Hepatocyte (in vitro differentiated cells): Measurements from ENCODE around the gene FAM53B. TPM values are rescaled to one million over a fixed set of nuclear protein-coding genes. Genes with fewer than 3 reads are reported as not detected.

Experiments used
- DNase-seq: peaks from one replicate; pipeline ENCODE4 v3.0.0-alpha.2; 2016; ENCODE audit warnings: low spot score
- H2AFZ ChIP-seq: fragments of 200-600 bp; sonication (generic); 2 replicates; pipeline ENCODE4 v1.6.0; 2016; ENCODE audit warnings: antibody characterized with exemption, mild to moderate bottlenecking
- H3K27ac ChIP-seq: fragments of 200-600 bp; sonication (generic); 2 replicates; pipeline ENCODE4 v1.5.1; 2016; ENCODE audit warnings: mild to moderate bottlenecking
- H3K27me3 ChIP-seq: fragments of 200-600 bp; sonication (generic); 2 replicates; pipeline ENCODE4 v1.6.1; 2016
- H3K36me3 ChIP-seq: fragments of 200-600 bp; sonication (generic); replicated peaks from 2 replicates; pipeline ENCODE4 v1.5.1; 2016; ENCODE audit warnings: low read depth; ENCODE audit not compliant: insufficient read depth
- H3K4me1 ChIP-seq: fragments of 200-600 bp; sonication (generic); 2 replicates; pipeline ENCODE4 v1.5.1; 2016; ENCODE audit warnings: mild to moderate bottlenecking, moderate library complexity; ENCODE audit not compliant: insufficient read depth
- H3K4me2 ChIP-seq: fragments of 200-600 bp; sonication (generic); 2 replicates; pipeline ENCODE4 v1.6.0; 2016
- H3K4me3 ChIP-seq: fragments of 200-600 bp; sonication (generic); 2 replicates; pipeline ENCODE4 v1.5.1; 2016; ENCODE audit warnings: mild to moderate bottlenecking
- H3K79me2 ChIP-seq: fragments of 200-600 bp; sonication (generic); 2 replicates; pipeline ENCODE4 v1.6.0; 2017; ENCODE audit warnings: mild to moderate bottlenecking
- H3K9me2 ChIP-seq: fragments of 200-600 bp; sonication (generic); replicated peaks from 2 replicates; pipeline ENCODE4 v1.6.0; 2017; ENCODE audit warnings: mild to moderate bottlenecking; ENCODE audit not compliant: insufficient read depth
- H3K9me3 ChIP-seq: fragments of 200-600 bp; sonication (generic); 2 replicates; pipeline ENCODE4 v1.5.1; 2016; ENCODE audit warnings: low read depth, mild to moderate bottlenecking
- H4K20me1 ChIP-seq: fragments of 200-600 bp; sonication (generic); 2 replicates; pipeline ENCODE4 v1.6.0; 2016; ENCODE audit warnings: mild to moderate bottlenecking; ENCODE audit not compliant: insufficient read depth, poor library complexity, severe bottlenecking
- CTCF ChIP-seq: fragments of 200-600 bp; sonication (generic); IDR thresholded peaks from 2 replicates; pipeline ENCODE4 v1.5.1; 2016; ENCODE audit warnings: antibody characterized with exemption, mild to moderate bottlenecking; ENCODE audit not compliant: poor library complexity
- EZH2 ChIP-seq: fragments of 200-600 bp; sonication (generic); IDR thresholded peaks from 2 replicates; pipeline ENCODE4 v1.6.1; 2016; ENCODE audit warnings: antibody characterized with exemption, mild to moderate bottlenecking, borderline replicate concordance
- EZH2phosphoT487 ChIP-seq: fragments of 200-600 bp; sonication (generic); IDR thresholded peaks from one replicate; pipeline ENCODE4 v1.6.1; 2018; ENCODE audit warnings: antibody characterized with exemption, mild to moderate bottlenecking, low read depth, moderate library complexity; ENCODE audit not compliant: unreplicated experiment, severe bottlenecking
- WGBS: methylation state at CpG from one replicate; pipeline ENCODE4 v1.1.6; 2016; ENCODE audit warnings: low lambda C conversion rate; ENCODE audit errors: missing lambda C conversion rate; 5-methylcytosine and 5-hydroxymethylcytosine counted together
- polyA plus RNA-seq: library from polyadenylated mRNA; unstranded; fragments of >200 nt; fragmentation: Nextera tagmentation; extraction: Ambion mirVana; gene quantifications from 2 replicates; pipeline ENCODE4 v1.2.1, GENCODE V29; 2016
- total RNA-seq: library from RNA; depleted of rRNA; stranded (reverse); fragments of >200 nt; gene quantifications from 2 replicates; pipeline ENCODE4 v1.2.3, GENCODE V29; 2014

The FAM53B gene
- total and polyA plus RNA-seq, 2 experiments from 2014 or later = 10.3 to 23.6 TPM

GRCh38 chr10:124652701-124653100 lies 91.5 kb downstream of the FAM53B start:
- Histone ChIP-seq H3K4me1 (peaks cover 6% of the 10 kb centered on the region), H3K27me3 (no peaks in the 10 kb centered on the region), H3K9me3 (no peaks in the 10 kb centered on the region), H3K4me3 (no peak overlapping the region), H3K9me2 (no peaks in the 10 kb centered on the region), H3K79me2 (peaks cover 24% of the 10 kb centered on the region), H3K4me2 (no peak overlapping the region), H3K27ac (no peak overlapping the region), H3K36me3 (no peaks in the 10 kb centered on the region), H4K20me1 (no peaks in the 10 kb centered on the region), H2AFZ (no peak overlapping the region)
- TF ChIP-seq EZH2phosphoT487 (no peak), EZH2 (no peak), CTCF (no peak)
- 86% methylated on average over 8 of the region's 8 CpGs for WGBS
- DNase-seq = no peak

- Histone ChIP-seq H3K79me2 (peaks cover 29% of the 10 kb centered on the region), H3K27ac (no peak overlapping the region), H2AFZ (no peak overlapping the region), H3K4me2 (no peak overlapping the region), H4K20me1 (no peaks in the 10 kb centered on the region), H3K27me3 (no peaks in the 10 kb centered on the region), H3K9me2 (no peaks in the 10 kb centered on the region), H3K4me3 (no peak overlapping the region), H3K36me3 (no peaks in the 10 kb centered on the region), H3K4me1 (peaks cover 6% of the 10 kb centered on the region), H3K9me3 (no peaks in the 10 kb centered on the region)
- TF ChIP-seq EZH2phosphoT487 (no peak), CTCF (no peak), EZH2 (no peak)
- WGBS = 96% methylated on average over 5 of the region's 5 CpGs
- no peak for DNase-seq
Observed at GRCh38 chr10:124652200-124652599, 92.0 kb downstream of the FAM53B start.

GRCh38 chr10:124651402-124651891 lies 92.7 kb downstream of the FAM53B start:
- Histone ChIP-seq H3K4me3 (no peak overlapping the region), H4K20me1 (no peaks in the 10 kb centered on the region), H3K9me3 (no peaks in the 10 kb centered on the region), H3K4me1 (peaks cover 11% of the 10 kb centered on the region), H3K4me2 (no peak overlapping the region), H3K36me3 (no peaks in the 10 kb centered on the region), H3K27ac (no peak overlapping the region), H2AFZ (no peak overlapping the region), H3K79me2 (peaks cover 32% of the 10 kb centered on the region), H3K27me3 (no peaks in the 10 kb centered on the region), H3K9me2 (no peaks in the 10 kb centered on the region)
- DNase-seq = no peak
- TF ChIP-seq EZH2phosphoT487 = no peak
- TF ChIP-seq CTCF = no peak
- no peak for TF ChIP-seq EZH2
- WGBS = 93% methylated on average over 14 of the region's 14 CpGs
